H1 (cell line): Measurements from ENCODE around the gene PPP2R2B. TPM values are rescaled to one million over a fixed set of nuclear protein-coding genes. Genes with fewer than 3 reads are reported as not detected.

Experiments used
- CTCF ChIA-PET: fragments of 300-600 bp; sonication (Branson Sonifier 250); formaldehyde crosslinking; loops from one replicate; lab custom pipeline; 2021; ENCODE audit not compliant: partially characterized antibody; lab: Charles Lee
- POLR2A ChIA-PET: fragments of 300-600 bp; sonication (Branson Sonifier 250); formaldehyde crosslinking; loops from one replicate; lab custom pipeline; 2021; ENCODE audit warnings: inconsistent platforms; ENCODE audit not compliant: partially characterized antibody; lab: Charles Lee
- DNase-seq, 2 experiments: peaks; one replicate each; pipeline versions ENCODE4 v3.0.0 to v3.0.0-alpha.2; 2010 to 2022; ENCODE audit warnings: low spot score in 2 of 2, low read depth in 1 of 2, mixed read lengths in 1 of 2
- FAIRE-seq: peaks from 2 replicates; lab custom pipeline; 2011; peaks lifted over from hg19 to GRCh38; lab: Jason Lieb, UNC
- H2AFZ ChIP-seq: 2 replicates; pipeline ENCODE4 v1.8.1; 2012; ENCODE audit warnings: low read length, inconsistent platforms
- H2AK5ac ChIP-seq: 2 replicates; pipeline ENCODE4 v1.6.1; 2013; ENCODE audit warnings: low read depth, low read length
- H2BK120ac ChIP-seq: replicated peaks from 2 replicates; pipeline ENCODE3; 2013; ENCODE audit warnings: low read depth, low read length, inconsistent platforms
- H2BK12ac ChIP-seq: 2 replicates; pipeline ENCODE4 v1.6.1; 2013; ENCODE audit warnings: low read depth, low read length
- H2BK15ac ChIP-seq: 2 replicates; pipeline ENCODE4 v1.6.1; 2013; ENCODE audit warnings: low read length
- H2BK20ac ChIP-seq: 2 replicates; pipeline ENCODE4 v1.6.1; 2013; ENCODE audit warnings: low read length
- H2BK5ac ChIP-seq: 2 replicates; pipeline ENCODE4 v1.6.1; 2013; ENCODE audit warnings: low read depth, low read length
- H3K14ac ChIP-seq: 2 replicates; pipeline ENCODE4 v1.6.1; 2013; ENCODE audit warnings: inconsistent platforms; ENCODE audit not compliant: insufficient read length
- H3K18ac ChIP-seq: 2 replicates; pipeline ENCODE4 v1.6.1; 2013; ENCODE audit warnings: low read length; ENCODE audit errors: extremely low read depth
- H3K23ac ChIP-seq: 2 replicates; pipeline ENCODE4 v1.6.1; 2013; ENCODE audit warnings: inconsistent platforms; ENCODE audit not compliant: insufficient read length
- H3K23me2 ChIP-seq: 2 replicates; pipeline ENCODE4 v1.6.1; 2013; ENCODE audit warnings: low read depth, low read length
- H3K27ac ChIP-seq: 2 replicates; pipeline ENCODE4 v1.6.1; 2011; ENCODE audit warnings: low read depth, low read length, inconsistent platforms
- H3K27me3 ChIP-seq, 4 experiments: replicated peaks in 1 of 4; 1 replicate in 1 of 4; 2 replicates in 3 of 4; pipeline versions ENCODE4 v1.6.1 to v1.8.1; 2011 to 2013; ENCODE audit warnings: low read length in 3 of 4, mild to moderate bottlenecking in 3 of 4, inconsistent platforms in 2 of 4, mixed read lengths in 2 of 4, moderate library complexity in 1 of 4; ENCODE audit not compliant: control insufficient read depth in 3 of 4, insufficient read depth in 3 of 4; ENCODE audit errors: extremely low read depth in 1 of 4
- H3K36me3 ChIP-seq, 4 experiments: 2 replicates each; pipeline versions ENCODE4 v1.6.1 to v1.8.1; 2011 to 2013; ENCODE audit warnings: mild to moderate bottlenecking in 4 of 4, low read length in 3 of 4, moderate library complexity in 2 of 4, control low read depth in 1 of 4, inconsistent platforms in 1 of 4; ENCODE audit not compliant: insufficient read depth in 4 of 4, control insufficient read depth in 2 of 4
- H3K4ac ChIP-seq: replicated peaks from 2 replicates; pipeline ENCODE3; 2013; ENCODE audit warnings: low read length, low read depth, mixed read lengths, inconsistent platforms; ENCODE audit not compliant: insufficient read length
- H3K4me1 ChIP-seq, 4 experiments: replicated peaks in 1 of 4; 1 replicate in 1 of 4; 2 replicates in 3 of 4; pipeline versions ENCODE4 v1.6.1 to v1.8.1; 2011 to 2013; ENCODE audit warnings: low read length in 3 of 4, inconsistent platforms in 2 of 4, mixed read lengths in 1 of 4; ENCODE audit not compliant: insufficient read depth in 4 of 4, control insufficient read depth in 3 of 4
- H3K4me2 ChIP-seq, 2 experiments: 2 replicates each; pipeline versions ENCODE4 v1.6.1 to v1.8.1; 2011 to 2013; ENCODE audit warnings: low read depth in 2 of 2, low read length in 2 of 2, control low read depth in 1 of 2, inconsistent platforms in 1 of 2, mild to moderate bottlenecking in 1 of 2; ENCODE audit not compliant: insufficient read depth in 1 of 2
- H3K4me3 ChIP-seq, 4 experiments: fragments of 200-600, 300-600 bp in 1 of 4; sonication (generic), shearing (Covaris generic), sonication (Bioruptor Twin) in 1 of 4; 2 replicates each; pipeline versions ENCODE4 v1.5.1 to v1.8.1; 2011 to 2016; ENCODE audit warnings: low read length in 4 of 4, low read depth in 3 of 4, control low read depth in 2 of 4, inconsistent platforms in 2 of 4, mild to moderate bottlenecking in 2 of 4, mixed read lengths in 1 of 4, moderate library complexity in 1 of 4; ENCODE audit not compliant: insufficient read depth in 2 of 4; ENCODE audit errors: extremely low read depth in 1 of 4
- H3K56ac ChIP-seq: replicated peaks from 2 replicates; pipeline ENCODE3; 2013; ENCODE audit warnings: low read depth, mild to moderate bottlenecking, mixed read lengths, low read length, inconsistent platforms; ENCODE audit not compliant: insufficient read length
- H3K79me1 ChIP-seq: 2 replicates; pipeline ENCODE4 v1.6.1; 2013; ENCODE audit warnings: low read depth, low read length, control low read depth
- H3K79me2 ChIP-seq, 2 experiments: 2 replicates each; pipeline versions ENCODE4 v1.6.1 to v1.8.1; 2012 to 2013; ENCODE audit warnings: low read length in 2 of 2, mild to moderate bottlenecking in 2 of 2, inconsistent platforms in 1 of 2; ENCODE audit not compliant: insufficient read depth in 2 of 2, control insufficient read depth in 1 of 2
- H3K9ac ChIP-seq, 4 experiments: replicated peaks in 1 of 4; 1 replicate in 1 of 4; 2 replicates in 3 of 4; pipeline versions ENCODE4 v1.6.1 to v1.8.1; 2011 to 2013; ENCODE audit warnings: low read depth in 3 of 4, low read length in 3 of 4, control low read depth in 2 of 4, mild to moderate bottlenecking in 2 of 4, moderate library complexity in 2 of 4, inconsistent platforms in 1 of 4; ENCODE audit errors: extremely low read depth in 1 of 4
- H3K9me3 ChIP-seq, 2 experiments: 2 replicates each; pipeline versions ENCODE4 v1.6.1 to v1.8.1; 2012 to 2013; ENCODE audit warnings: mild to moderate bottlenecking in 2 of 2, moderate library complexity in 2 of 2, control low read depth in 1 of 2, inconsistent platforms in 1 of 2, low read depth in 1 of 2, low read length in 1 of 2, mixed read lengths in 1 of 2; ENCODE audit not compliant: insufficient read depth in 2 of 2
- H4K20me1 ChIP-seq, 2 experiments: replicated peaks in 1 of 2; 2 replicates each; pipeline versions ENCODE3 to v1.8.1; 2011 to 2013; ENCODE audit warnings: inconsistent platforms in 2 of 2, low read length in 2 of 2, mild to moderate bottlenecking in 1 of 2; ENCODE audit not compliant: insufficient read depth in 2 of 2, control insufficient read depth in 1 of 2
- H4K5ac ChIP-seq: 2 replicates; pipeline ENCODE4 v1.6.1; 2013; ENCODE audit warnings: low read length, low read depth, mixed read lengths, inconsistent platforms; ENCODE audit not compliant: insufficient read length
- H4K8ac ChIP-seq: 2 replicates; pipeline ENCODE4 v1.8.0; 2013; ENCODE audit warnings: mild to moderate bottlenecking, moderate library complexity, low read length, inconsistent platforms; ENCODE audit not compliant: insufficient read depth; ENCODE audit errors: extremely low read depth
- H4K91ac ChIP-seq: replicated peaks from 2 replicates; pipeline ENCODE3; 2013; ENCODE audit warnings: low read length, mixed read lengths, inconsistent platforms; ENCODE audit not compliant: insufficient read length
- POU5F1 ChIP-seq: IDR thresholded peaks from 2 replicates; pipeline ENCODE4 v1.6.1; 2011; ENCODE audit warnings: low read depth, mild to moderate bottlenecking, low read length, moderate library complexity
- TCF12 ChIP-seq: IDR thresholded peaks from 2 replicates; pipeline ENCODE4 v1.6.1; 2011; ENCODE audit warnings: low read depth, mild to moderate bottlenecking, low read length
- polyA plus RNA-seq, 7 experiments: library from polyadenylated mRNA; depleted of rRNA in 3 of 7; stranded (reverse) in 5 of 7; unstranded in 2 of 7; fragments of >200 nt in 5 of 7; fragments of 200-250 nt in 2 of 7; gene quantifications; 1 replicate in 5 of 7; 2 replicates in 1 of 7; 4 replicates in 1 of 7; pipeline versions ENCODE4 v1.2.1 to v1.2.3, GENCODE V29; 2011 to 2013; ENCODE audit warnings: missing spikeins in 2 of 7, mixed read lengths in 2 of 7
- total RNA-seq: library from RNA; stranded (reverse); fragmentation: NEBNext Ultra II Directional; extraction: Animal tissue kit (Norgen Biotek cat#: 25700); gene quantifications from 2 replicates; pipeline ENCODE4 v1.2.1, GENCODE V29; 2021

PPP2R2B gene
- total and polyA plus RNA-seq, 2 of the 8 experiments (the other 6 are each of a cell fraction or from before 2014, with no cell fraction given) = 21.1 to 37.1 TPM

- no peaks in the 10 kb centered on the region; a peak in 1 of 7 replicates for H3K27me3 ChIP-seq
- H3K23me2 ChIP-seq = no peaks in the 10 kb centered on the region
- ChIA-PET CTCF (interaction anchor here (1.0 to 2.6 kb wide), 8 partner anchors 11 to 606 kb away, joined by 3 to 11 read pairs (median 4); no protein-coding TSS in a partner anchor), POLR2A (interaction anchor here (0.7 to 2.2 kb wide), 2 partner anchors 13 to 15 kb away, joined by 3 to 7 read pairs; no protein-coding TSS in a partner anchor)
- H3K4me3 ChIP-seq = no peak overlapping the region
- no peak overlapping the region for H2AFZ ChIP-seq
- no peaks in the 10 kb centered on the region; a peak in 1 of 4 replicates for H3K79me2 ChIP-seq
- H2BK5ac ChIP-seq = no peak overlapping the region
- H3K14ac ChIP-seq = no peak overlapping the region
- H3K23ac ChIP-seq = no peak overlapping the region
- DNase-seq = no peak
- no peak overlapping the region for H3K18ac ChIP-seq
- H4K5ac ChIP-seq = no peak overlapping the region
- no peaks in the 10 kb centered on the region for H3K4me1 ChIP-seq
- H3K36me3 ChIP-seq = no peaks in the 10 kb centered on the region; a peak in 1 of 8 replicates
- H2AK5ac ChIP-seq = no peak overlapping the region
- H2BK20ac ChIP-seq = no peak overlapping the region
- H3K4me2 ChIP-seq = no peak overlapping the region
- no peak overlapping the region for H2BK120ac ChIP-seq
- no peak overlapping the region for H3K27ac ChIP-seq
- no peak overlapping the region for H3K9ac ChIP-seq
- no peak overlapping the region for H4K8ac ChIP-seq
- TF ChIP-seq POU5F1 (no peak), TCF12 (no peak)
- TF ChIP-seq, all 59 proteins: peak for 0
- Histone ChIP-seq H3K79me1 (no peaks in the 10 kb centered on the region), H3K4ac (no peak overlapping the region), H4K20me1 (no peaks in the 10 kb centered on the region), H2BK12ac (no peak overlapping the region), H2BK15ac (no peak overlapping the region), H4K91ac (no peak overlapping the region), H3K56ac (no peak overlapping the region), H3K9me3 (no peaks in the 10 kb centered on the region)
- FAIRE-seq = no peak
Measured at GRCh38 chr5:146582051-146582596, 296.4 kb downstream of the PPP2R2B start.
